Measurements from ENCODE around the gene ZXDB.
"Not testable (repeated sequence)": the region's sequence is repeated elsewhere in the genome, so short reads cannot be mapped to it uniquely, and the experiment has no call there.

The ZXDB gene

GRCh38 chrX:57591284-57592159 lies at the start of gene ZXDB:
Gene ZXDB, plus strand, starts transcription at chrX:57592011. Its CDS starts 38 bp downstream, at chrX:57592049.
- DNase-seq (ENCODE audit: low read depth): not testable (repeated sequence)

GRCh38 chrX:57565198-57565597 lies 26.6 kb upstream of the ZXDB start:
- DNase-seq (ENCODE audit: low read depth): no peak
- no peak overlapping the region for H3K4me3 ChIP-seq (ENCODE audit: low read length)
- TF ChIP-seq, protein P1, sequence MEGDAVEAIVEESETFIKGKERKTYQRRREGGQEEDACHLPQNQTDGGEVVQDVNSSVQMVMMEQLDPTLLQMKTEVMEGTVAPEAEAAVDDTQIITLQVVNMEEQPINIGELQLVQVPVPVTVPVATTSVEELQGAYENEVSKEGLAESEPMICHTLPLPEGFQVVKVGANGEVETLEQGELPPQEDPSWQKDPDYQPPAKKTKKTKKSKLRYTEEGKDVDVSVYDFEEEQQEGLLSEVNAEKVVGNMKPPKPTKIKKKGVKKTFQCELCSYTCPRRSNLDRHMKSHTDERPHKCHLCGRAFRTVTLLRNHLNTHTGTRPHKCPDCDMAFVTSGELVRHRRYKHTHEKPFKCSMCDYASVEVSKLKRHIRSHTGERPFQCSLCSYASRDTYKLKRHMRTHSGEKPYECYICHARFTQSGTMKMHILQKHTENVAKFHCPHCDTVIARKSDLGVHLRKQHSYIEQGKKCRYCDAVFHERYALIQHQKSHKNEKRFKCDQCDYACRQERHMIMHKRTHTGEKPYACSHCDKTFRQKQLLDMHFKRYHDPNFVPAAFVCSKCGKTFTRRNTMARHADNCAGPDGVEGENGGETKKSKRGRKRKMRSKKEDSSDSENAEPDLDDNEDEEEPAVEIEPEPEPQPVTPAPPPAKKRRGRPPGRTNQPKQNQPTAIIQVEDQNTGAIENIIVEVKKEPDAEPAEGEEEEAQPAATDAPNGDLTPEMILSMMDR (conservative IDR thresholded peaks at IDR 0.05; ENCODE audit: low read depth, low read length): no peak

More at GRCh38 chrX:57591284-57592159, at the start of gene ZXDB:
- H3K4me3 ChIP-seq (ENCODE audit: low read length): peak within 1 kb of the TSS; percentile 52

- no peak for DNase-seq (ENCODE audit: low read depth)
- TF ChIP-seq, protein P1 (conservative IDR thresholded peaks at IDR 0.05; ENCODE audit: low read depth, low read length): peak; percentile 44
- H3K4me3 ChIP-seq (ENCODE audit: low read length): no peak overlapping the region
Observed at GRCh38 chrX:57573754-57574153, 18.1 kb upstream of the ZXDB start.

- not testable (repeated sequence) for DNase-seq (ENCODE audit: low read depth); H3K4me3 ChIP-seq (ENCODE audit: low read length)
- TF ChIP-seq, protein P1 (conservative IDR thresholded peaks at IDR 0.05; ENCODE audit: low read depth, low read length): peak; percentile 43
Observed at GRCh38 chrX:57582948-57583347, 8.9 kb upstream of the ZXDB start.

- DNase-seq (ENCODE audit: low read depth): no peak
- no peak overlapping the region for H3K4me3 ChIP-seq (ENCODE audit: low read length)
- TF ChIP-seq, protein P1 (conservative IDR thresholded peaks at IDR 0.05; ENCODE audit: low read depth, low read length): no peak
Observed at GRCh38 chrX:57583477-57583876, 8.3 kb upstream of the ZXDB start.

GRCh38 chrX:57586360-57586759 lies 5.5 kb upstream of the ZXDB start:
- no peak overlapping the region for H3K4me3 ChIP-seq (ENCODE audit: low read length)
- TF ChIP-seq, protein P1 (conservative IDR thresholded peaks at IDR 0.05; ENCODE audit: low read depth, low read length): no peak
- DNase-seq (ENCODE audit: low read depth): no peak

DNA sequence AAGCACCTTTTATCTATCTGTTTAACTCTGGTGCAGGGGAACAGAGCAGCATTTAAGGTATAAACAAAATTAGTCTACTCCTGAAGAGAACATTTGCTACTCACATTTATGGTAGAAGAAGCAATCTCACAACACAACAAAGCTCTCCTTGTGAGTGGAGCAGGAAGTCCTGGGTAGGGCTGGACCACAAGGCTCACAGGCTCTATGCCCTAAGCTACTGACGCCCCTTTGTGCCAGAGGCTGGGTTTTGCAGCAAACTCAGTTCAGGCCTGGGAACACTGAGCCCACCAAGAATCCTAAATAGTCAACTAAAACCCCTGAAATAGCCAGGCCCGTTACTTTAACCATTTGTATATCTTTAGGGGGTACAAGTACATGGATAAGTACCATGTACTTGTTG lies 4.7 kb upstream of the ZXDB start:
- no peak for DNase-seq (ENCODE audit: low read depth)
- no peak overlapping the region for H3K4me3 ChIP-seq (ENCODE audit: low read length)
- TF ChIP-seq, protein P1 (conservative IDR thresholded peaks at IDR 0.05; ENCODE audit: low read depth, low read length): no peak
